OCI-LY7 (cell line): ENCODE data around the gene SGSM2.

Source experiments
- EZH2phosphoT487 ChIP-seq: fragments of 200-600 bp; sonication (generic); IDR thresholded peaks from 2 replicates; pipeline ENCODE4 v1.6.1; 2018; ENCODE audit warnings: low read depth, borderline replicate concordance, mild to moderate bottlenecking, mixed run types, antibody characterized with exemption, low read length, moderate library complexity, mixed read lengths
- TF ChIP-seq, protein P1 (sequence below): fragments of 200-600 bp; sonication (generic); conservative IDR thresholded peaks from 2 replicates; pipeline ENCODE4 v1.5.1; 2014; ENCODE audit warnings: mild to moderate bottlenecking, antibody characterized with exemption, low read length, moderate library complexity, mixed read lengths

DNA sequence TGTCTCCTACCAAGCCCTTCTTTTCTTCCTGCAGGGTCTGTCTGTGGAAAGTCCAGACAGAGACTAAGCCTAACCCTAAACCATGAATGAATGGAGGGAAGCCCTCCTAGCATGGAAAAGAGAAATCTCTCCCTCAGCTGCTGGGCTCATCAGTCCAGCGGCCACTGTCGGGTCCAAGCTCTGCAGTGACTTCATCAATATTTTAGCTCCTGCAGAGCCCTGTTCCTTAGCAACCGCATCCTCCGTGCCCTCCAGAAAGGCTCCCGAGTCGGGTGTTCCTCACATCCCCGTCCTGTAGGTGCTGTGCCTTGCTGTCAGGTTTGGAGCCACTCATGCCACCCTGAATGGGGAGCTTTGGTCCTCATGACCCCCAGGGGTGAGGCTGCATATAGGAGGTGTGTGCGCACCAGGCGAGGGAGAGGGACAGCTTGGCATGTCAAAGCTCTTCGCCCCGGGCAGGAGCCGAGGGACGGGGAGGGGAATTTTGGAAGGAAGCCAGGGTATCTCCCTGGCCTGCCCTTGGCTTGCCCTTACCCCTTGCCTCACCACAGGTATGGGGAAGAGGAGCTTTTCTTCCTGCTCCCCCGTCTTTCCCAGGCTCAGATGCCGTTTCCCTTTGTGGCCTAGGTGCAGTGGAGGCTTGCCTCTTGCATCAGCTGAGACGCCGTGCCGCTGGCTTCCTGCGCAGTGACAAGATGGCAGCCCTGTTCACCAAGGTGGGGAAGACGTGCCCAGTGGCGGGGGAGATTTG lies 23.9 kb downstream of the SGSM2 start:
- TF ChIP-seq, protein P1, sequence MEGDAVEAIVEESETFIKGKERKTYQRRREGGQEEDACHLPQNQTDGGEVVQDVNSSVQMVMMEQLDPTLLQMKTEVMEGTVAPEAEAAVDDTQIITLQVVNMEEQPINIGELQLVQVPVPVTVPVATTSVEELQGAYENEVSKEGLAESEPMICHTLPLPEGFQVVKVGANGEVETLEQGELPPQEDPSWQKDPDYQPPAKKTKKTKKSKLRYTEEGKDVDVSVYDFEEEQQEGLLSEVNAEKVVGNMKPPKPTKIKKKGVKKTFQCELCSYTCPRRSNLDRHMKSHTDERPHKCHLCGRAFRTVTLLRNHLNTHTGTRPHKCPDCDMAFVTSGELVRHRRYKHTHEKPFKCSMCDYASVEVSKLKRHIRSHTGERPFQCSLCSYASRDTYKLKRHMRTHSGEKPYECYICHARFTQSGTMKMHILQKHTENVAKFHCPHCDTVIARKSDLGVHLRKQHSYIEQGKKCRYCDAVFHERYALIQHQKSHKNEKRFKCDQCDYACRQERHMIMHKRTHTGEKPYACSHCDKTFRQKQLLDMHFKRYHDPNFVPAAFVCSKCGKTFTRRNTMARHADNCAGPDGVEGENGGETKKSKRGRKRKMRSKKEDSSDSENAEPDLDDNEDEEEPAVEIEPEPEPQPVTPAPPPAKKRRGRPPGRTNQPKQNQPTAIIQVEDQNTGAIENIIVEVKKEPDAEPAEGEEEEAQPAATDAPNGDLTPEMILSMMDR: no peak
- TF ChIP-seq EZH2phosphoT487: no peak
